ENCODE measurements around the gene RPH3AL.
"Not testable (repeated sequence)": the region's sequence is repeated elsewhere in the genome, so short reads cannot be mapped to it uniquely, and the experiment has no call there.

RPH3AL gene

DNA sequence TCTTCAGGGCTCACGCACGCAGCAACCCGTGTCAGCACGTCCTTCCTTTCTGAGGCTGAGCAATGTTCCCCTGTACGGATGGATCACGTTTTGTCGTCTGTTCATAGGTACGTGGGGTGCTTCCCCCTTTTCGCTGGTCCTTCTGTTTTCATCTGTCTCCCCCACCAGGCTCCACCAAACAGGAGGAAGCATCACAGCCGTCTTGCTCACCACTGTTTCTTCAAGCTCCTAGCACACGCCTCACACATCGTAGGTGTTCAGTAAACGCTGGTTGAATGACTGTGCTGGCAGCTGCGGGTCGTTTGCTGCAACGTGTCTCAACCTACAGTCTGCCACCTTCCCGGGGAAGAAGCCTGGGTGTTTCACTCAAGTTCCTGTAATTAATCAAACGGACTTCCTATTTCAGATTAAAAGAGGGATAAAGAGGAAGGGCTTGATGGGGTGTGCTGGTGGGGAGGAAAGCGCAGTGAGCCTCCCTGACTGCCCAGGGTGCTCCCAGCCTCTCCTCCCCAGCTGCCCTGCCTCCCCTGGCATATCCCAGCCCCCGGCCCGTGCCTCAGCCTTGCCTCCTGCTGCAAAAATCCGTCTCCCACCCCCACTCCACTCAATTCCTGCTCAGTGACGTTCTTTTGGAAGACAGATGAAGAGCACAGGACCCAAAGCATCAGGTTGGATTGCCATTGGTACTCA is 94.4 kb downstream of the RPH3AL start:
- no peak for DNase-seq

DNA sequence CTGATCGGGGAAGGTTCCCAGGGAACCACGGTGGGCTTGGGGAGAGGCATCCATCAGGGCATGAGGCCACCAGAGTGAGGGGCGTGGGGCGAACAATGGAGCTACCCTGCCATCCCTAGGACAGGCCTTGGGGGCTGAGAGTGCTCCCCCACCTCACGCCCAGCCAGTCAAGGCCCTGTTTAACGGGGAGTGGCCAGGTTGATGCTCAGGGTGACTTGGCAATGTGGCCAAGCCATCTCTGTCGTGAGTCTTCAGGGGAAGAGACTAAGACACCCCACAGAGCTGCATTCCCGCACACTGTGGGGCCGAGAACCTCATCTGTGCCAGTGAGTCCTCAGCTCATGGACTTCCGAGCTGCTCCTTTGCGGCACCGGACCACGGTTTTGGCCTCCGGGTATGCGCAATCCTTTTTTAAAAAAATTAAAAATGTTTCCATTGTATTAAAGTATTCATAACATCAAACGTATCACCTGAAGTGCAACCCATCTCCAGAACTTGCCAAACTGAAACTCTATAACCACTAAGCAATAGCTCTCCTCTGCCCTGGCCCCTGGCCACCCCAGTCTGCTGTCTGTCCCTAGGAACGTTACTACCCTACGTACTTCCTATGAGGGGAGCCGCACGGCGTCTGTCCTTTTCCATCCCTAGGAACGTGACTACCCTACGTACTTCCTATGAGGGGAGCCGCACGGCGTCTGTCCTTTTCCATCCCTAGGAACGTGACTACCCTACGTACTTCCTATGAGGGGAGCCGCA is 99.3 kb downstream of the RPH3AL start:
- DNase-seq: no peak

DNA sequence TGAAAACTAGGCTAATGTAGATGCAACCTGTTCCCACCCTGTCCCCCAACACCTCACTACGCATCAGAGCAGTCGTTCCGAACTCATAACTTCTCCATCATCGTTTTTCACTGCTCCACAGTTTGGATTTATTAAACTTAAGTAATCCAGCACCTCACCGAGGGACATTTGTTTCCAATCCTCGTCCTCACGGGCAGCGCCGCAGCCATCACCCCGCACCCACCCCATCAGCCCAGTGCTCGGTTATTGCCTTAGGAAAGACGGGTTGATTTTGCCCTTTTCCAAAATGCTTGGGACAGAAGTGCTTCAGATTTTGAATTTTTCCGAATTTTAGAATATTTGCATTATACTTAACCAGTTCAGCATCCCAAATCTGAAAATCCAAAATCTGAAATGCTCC is 100.2 kb downstream of the RPH3AL start:
- no peak for DNase-seq

DNA sequence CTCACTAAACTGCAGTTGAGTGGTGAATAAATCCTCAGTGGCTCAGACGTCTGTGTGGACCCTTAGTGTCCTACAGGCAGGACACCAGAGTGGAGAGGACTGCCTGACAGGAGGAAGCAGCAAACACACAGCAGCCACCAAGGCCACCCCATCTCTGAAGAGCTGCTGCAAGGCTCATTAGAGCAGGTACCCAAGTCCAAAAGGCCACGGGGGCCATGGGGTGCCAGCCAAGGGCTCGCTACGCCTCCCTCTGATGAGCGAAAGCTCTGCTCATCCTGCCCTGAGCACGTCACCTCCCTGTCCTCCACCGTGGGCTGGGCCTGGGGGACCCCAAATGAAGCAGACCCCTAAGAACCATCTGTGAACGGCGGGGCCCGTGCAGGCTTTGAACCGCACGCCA is 101.1 kb downstream of the RPH3AL start:
- DNase-seq: no peak

DNA sequence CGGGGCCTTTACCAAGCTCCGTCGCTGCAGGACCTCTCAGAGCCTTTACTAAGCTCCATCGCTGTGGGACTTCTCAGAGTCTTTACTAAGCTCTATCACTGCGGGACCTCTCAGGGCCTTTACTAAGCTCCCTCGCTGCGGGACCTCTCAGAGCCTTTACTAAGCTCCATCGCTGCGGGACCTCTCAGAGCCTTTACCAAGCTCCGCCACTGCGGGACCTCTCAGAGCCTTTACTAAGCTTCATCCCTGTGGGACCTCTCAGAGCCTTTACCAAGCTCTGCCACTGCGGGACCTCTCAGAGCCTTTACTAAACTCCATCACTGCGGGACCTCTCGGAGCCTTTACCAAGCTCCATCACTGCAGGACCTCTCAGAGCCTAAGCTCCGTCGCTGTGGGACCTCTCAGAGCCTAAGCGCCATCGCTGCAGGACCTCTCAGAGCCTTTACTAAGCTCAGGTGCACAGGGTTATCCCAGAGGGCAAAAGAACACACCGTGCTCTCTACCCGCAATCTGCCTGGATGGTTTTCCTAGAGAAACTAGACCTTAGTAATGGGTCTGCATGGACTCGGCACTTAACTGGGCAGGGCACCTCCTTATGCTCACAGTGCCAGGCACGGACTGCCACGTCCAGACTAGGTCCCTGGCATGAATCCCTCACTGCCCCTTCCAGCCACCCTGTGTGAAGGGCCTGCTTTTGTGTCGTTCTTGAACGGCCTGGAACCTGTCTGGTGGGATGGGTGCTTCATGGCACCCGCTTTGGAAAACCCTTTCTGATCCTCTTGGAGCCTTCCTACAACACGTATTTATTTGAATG is 101.9 kb downstream of the RPH3AL start:
- no peak for DNase-seq

DNA sequence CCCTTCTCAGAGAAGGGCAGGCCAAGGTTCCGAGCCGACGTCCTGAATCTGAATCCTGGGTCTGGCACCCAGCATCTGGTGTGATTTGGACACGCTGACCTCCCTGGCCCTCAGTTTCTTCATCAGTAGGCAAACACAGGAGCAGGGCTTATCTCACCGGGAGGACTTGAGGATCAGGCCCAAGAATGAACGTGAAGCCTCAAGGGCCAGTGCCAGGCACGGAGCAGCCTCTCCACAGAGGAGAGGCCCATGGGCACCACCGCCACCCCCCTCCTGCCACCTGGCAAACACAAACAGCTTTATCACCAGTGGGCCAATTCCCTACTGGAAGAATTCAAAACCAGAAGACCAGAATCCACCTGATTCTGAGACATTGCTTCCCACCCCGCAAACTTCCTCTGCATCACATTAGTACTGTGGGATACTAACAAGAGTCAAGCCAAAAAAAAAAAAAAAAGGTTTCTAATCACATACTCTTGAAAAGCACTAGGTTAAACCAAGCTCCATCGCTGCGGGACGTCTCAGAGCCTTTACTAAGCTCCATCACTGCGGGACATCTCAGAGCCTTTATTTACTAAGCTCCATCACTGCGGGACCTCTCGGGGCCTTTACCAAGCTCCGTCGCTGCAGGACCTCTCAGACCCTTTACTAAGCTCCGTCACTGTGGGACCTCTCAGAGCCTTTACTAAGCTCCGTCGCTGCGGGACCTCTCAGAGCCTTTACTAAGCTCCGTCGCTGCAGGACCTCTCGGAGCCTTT is 103.2 kb downstream of the RPH3AL start:
- DNase-seq: no peak

DNA sequence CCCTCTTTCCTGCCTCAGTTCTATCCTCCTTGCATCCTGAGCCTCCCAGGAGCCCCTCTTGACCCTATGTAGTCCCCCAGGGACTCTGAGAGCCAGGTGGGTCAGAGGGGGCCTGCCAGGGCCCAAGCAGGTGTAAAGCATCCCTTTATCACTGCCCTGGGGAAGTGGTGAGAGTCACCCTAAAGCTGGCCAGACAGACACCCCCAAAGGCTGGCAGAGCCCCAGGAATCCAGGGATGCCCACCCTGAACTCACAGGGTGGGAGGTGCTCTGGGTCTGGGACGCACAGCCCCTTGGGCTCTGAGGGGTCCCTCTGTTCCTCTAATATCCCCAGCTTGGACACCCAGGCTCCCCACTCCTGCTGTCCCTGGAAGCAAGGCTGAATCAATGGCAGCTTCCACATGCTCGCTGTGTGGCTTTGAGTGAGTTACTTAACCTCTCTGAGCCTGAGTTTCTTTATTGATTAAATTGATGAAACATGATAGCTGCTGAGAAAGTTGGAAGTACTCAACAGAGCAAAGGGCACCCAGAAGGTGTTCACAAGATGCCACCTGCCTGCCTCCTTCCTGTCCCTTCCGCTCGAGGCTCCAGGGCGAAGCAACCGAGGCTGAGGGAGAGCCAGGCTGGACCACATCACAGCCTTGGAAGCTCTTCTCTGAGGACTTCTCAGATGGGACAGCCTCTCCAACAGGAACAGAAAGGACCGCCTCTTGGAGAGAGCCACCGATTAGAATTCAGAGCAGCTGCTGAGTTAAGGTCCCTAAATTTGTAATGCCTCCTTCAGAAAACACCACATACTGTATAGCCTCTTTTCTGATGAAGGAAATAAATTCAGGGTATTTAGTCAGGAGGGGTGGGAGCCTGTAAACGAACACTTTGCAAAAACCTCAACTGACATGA is 104.0 kb downstream of the RPH3AL start:
- no peak for DNase-seq

DNA sequence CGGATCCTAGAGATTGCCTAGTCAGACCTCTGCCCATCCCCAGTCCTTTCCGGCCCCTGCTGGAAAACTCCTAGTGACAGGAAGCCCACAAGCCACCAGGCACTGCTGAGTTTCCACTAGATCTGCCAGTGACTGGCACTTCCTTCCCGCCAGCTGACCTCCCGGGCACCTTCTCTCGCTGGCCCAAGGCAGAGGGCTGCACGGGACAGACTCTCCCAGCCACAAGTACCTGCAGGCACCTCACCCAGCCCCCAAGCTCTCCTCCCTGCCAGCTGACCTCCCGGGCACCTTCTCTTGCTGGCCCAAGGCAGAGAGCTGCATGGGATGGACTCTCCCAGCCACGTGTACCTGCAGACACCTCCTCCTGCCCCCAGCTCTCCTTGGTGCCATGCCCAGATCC is 104.8 kb downstream of the RPH3AL start:
- DNase-seq: no peak

DNA sequence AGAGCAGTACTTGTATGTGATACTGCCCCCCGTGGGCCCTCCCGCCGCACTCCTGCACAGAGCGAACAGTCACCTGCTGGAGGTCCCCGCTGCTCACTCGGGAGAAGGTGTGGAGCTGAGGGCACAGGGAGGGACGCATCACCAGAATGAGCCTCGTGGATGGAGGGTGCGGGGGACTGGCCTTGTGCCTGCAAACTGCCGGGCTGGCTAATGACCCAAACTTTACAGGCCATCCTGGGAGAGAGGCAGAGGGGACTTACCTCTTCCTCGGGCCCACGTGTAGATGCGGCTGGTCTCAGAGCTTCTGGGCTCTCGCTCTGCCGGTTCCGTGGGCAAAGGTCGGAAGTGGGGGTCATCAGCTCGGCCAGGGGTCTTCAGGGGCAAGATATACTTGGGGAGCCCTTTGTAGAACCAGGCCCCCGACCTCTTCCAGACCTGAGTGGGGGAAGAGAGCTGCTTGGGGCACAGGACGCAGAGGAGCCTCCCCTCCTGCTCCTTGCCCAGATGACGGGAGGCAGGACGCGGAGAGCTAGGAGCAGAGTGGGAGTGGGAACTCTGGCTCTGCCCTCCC is 105.7 kb downstream of the RPH3AL start:
- DNase-seq: no peak

DNA sequence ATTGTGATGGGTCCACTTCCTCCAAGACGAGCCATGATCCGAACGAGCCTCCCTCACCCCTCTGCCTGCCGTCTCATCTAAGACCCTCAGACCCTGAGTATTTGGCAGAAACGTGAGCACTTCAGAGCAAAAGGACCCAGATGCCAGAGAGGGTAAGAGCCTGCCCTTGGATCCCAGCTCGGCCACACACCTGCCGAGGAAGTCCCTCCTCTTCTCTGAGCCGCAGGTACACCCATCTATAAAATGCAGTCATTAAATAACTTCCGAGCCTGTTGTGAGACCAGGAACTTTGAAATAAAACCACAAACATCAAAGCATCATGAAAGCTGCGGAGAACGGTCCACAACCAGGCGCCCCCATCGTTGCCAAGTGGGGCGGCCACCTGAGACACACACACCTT is 106.4 kb downstream of the RPH3AL start:
- DNase-seq: no peak

DNA sequence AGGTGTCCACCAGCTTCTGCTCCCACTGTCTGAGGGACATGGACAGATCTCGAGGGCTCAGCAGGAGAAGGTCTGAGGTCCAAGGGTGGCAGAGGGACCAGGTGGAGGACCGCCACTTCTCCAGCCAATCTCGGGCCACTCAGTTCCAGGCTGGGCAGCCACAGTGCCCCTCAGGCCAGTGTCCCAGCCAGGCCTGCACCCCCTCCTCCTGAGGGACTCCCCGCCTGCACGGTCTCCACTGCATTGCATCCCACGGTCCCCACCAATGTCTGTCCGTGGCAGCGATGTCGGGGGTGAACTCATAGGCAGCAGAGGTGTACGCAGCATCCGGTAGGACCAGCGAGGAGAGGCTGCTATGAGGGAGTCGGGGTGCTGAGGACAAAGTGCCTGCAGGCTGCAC is 107.0 kb downstream of the RPH3AL start:
- DNase-seq: no peak

DNA sequence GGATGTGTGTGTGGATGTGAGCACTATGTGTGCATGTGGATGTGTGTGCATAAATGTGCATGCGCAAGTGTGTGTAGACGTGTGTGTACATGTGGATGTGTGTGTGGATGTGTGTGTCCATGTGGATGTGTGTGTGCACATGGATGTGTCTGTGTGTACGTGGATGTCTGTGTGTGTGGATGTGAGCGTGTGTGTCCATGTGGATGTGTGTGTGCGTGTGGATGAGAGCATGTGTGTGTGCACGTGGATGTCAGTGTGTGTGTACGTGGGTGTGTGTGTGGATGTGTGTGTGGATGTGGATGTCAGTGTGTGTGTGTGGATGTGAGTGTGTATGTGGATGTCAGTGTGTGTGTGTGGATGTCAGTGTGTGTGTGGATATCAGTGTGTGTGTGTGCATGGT is 107.6 kb downstream of the RPH3AL start:
- DNase-seq: no peak

DNA sequence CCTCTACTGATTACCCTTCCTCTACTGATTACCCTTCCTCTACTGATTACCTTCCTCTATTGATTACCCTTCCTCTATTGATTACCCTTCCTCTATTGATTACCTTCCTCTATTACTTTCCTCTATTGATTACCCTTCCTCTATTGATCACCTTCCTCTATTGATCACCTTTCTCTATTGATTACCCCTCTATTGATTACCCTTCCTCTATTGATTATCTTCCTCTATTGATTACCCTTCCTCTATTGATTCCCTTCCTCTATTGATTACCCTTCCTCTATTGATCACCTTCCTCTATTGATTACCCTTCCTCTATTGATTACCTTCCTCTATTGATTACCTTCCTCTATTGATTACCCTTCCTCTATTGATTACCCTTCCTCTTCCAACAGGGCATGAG is 108.7 kb downstream of the RPH3AL start:
- DNase-seq: not testable (repeated sequence)

DNA sequence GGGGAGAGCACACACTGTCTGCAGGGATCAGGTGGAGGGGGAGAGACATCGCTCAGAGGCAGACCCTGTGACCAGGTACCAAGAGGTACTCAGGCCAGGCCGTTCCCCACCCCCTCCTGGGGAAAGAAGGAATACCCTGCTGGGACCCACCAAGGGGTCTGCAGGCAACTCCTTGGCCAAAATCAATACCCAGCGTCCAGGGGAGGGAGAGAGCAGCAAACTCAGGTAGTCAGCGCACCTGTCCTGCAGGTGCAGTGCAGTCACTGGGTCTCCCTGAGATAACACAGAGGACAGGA is 113.7 kb downstream of the RPH3AL start:
- no peak for DNase-seq

DNA sequence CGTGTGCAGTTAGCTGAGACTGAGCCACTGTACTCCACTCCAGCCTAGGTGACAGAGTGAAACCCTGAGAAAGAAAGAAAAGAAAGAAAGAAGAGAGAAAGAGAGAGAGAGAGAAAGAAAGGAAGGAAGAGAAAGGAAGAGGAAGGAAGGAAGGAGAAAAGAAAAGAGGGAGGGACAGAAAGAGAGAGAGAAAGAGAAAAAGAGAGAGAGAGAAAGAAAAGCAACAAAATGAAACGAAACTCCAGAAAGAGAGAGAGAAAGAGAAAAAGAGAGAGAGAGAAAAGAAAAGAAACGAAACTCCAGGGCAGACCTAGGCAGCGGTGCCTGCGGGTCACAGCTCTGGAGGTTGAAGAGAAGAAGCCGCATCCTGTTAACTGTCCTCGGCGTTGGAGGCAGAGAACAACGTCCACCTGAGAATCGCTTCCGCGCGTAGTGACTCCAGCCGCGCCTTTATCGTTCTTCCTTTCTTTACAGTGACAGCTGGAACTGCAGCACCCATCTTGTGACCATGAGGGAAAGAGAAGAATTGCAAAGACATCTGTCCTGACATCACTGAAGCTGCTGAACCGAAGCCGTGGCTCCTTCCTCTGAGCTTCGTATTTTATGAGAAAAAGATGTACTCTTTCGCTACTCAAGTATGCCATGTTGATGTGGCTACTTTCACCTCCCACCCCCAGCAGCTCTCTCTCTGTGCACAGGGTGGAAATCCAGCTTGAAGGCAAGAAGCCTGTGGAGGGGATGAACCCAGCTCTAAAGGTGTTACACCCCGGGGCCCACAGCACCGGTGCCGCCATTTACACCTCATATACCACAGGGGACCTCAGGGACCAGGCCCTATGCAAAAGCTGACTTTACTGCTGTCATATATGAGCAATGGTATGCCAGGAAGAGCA is 114.3 kb downstream of the RPH3AL start:
- DNase-seq: no peak

DNA sequence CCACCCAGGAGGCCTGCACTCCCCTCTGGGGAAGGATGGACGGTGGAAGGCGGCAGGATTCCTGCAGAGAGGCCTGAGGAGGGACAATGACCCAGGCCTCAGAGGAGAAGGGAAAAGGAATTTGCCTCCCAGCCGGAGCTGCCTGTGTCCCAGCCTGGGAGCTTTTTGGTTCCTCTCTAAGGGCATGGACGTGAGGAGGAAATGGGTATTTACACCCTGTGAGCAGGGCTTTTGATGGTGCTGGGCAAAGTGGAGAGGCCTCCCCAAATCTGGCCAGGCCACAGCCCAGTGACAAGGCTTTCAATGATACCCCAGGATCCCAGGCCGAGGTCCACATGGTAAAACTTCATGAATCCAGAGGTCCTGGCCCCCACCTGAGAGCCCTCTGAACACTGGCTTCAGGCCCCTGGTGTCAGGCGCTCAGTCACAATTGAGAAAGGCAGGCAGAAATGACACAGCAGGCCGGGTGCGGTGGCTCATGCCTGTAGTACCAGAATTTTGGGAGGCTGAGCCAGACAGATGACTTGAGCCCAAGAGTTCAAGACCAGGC is 115.1 kb downstream of the RPH3AL start:
- DNase-seq: no peak

DNA sequence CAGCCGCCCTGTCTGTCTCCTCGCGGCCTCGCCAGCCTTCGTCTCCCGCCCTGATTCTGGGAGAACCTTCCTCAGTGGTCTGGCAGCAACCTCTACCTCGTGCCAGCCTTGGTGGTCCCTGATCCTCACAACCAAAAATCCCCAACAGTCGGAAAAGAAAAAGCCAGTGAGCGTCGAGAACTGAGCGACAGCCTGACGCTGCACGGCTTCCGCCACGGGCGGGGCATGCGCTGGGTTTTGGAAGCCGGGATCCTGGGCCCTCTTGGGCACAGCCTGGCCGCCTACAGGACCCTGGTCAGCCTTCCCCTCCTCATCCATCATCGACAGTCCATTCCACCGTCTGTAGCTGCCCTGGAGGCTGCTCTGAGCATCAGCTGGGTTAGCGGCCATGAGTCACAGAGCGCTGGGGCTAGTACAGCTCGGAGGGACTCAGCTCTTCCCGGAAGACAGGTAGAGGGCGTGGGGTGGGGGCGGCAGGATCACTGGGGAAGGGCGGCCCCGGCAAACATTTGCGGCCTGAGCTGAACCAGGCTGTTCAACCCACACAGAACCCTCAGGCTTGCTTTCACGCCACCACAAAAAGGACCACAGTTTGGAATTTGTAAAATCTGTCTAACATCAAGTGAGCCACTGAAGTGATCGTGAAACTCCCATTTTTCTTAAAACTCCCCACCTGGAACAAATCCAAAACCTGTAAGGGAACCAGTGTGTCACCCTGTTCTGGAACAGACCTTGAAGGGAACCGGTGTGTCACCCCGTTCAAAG is 115.8 kb downstream of the RPH3AL start:
- DNase-seq: no peak

DNA sequence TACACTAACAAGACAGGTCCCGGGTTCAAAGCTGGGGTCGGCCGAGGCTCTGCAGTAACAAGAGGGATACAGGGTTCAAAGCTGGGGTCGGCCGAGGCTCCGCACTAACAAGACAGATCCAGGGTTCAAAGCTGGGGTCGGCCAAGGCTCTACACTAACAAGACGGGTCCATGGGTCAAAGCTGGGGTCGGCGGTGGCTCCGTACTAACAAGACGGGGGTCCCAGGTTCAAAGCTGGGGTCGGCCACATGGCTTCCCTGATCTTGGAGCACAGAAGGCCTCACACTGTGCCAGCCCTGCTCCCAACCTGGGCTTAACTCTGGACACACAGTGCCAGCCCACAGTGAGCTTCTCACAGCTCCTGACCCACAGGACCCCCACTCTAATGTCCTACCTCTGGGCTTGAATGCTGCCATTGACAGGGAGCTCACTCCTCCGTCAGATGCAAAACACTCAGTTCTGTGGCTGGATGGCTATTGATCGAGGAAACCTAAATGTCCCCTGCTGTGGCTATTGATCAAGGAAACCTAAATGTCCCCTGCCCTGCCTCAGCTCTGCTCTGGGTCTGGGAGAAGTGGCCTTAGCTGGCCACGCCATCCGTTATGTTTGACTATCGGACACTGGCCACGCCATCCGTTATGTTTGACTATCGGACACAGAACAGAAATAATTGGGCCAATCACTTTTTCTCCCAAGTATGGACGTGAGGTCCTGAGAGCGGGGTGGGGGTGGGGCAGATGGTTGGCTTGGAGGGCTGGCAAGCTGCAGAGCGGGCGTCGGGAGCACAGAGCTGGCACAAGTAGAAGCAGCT is 116.6 kb downstream of the RPH3AL start:
- DNase-seq: no peak

Measured in GF-D8 (cell line).